Neuronal stem cell (in vitro differentiated cells): ENCODE results near the gene TRIM38.
A peak's percentile ranks its signal among the peaks of the same experiment; 100 is the strongest.
"Not testable (repeated sequence)": the region's sequence is repeated elsewhere in the genome, so short reads cannot be mapped to it uniquely, and the experiment has no call there.

Source experiments
- DNase-seq: peaks from one replicate; pipeline ENCODE4 v3.0.0-alpha.2; 2013; ENCODE audit warnings: low spot score
- H2AFZ ChIP-seq: one replicate; pipeline ENCODE4 v1.6.1; 2013; ENCODE audit warnings: mild to moderate bottlenecking, low read length, inconsistent platforms
- H2AK5ac ChIP-seq: 2 replicates; pipeline ENCODE4 v1.6.1; 2013; ENCODE audit warnings: low read depth, mild to moderate bottlenecking, inconsistent platforms, low read length, moderate library complexity, mixed read lengths
- H2BK120ac ChIP-seq: 2 replicates; pipeline ENCODE4 v1.6.1; 2013; ENCODE audit warnings: low read depth, mild to moderate bottlenecking, inconsistent platforms, low read length, moderate library complexity, mixed read lengths
- H2BK12ac ChIP-seq: one replicate; pipeline ENCODE4 v1.6.1; 2013; ENCODE audit warnings: low read length, inconsistent platforms
- H2BK15ac ChIP-seq: 2 replicates; pipeline ENCODE4 v1.6.1; 2013; ENCODE audit warnings: mild to moderate bottlenecking, low read length, inconsistent platforms, mixed read lengths
- H2BK5ac ChIP-seq: one replicate; pipeline ENCODE4 v1.6.1; 2013; ENCODE audit warnings: inconsistent platforms, mild to moderate bottlenecking, low read length, moderate library complexity
- H3K14ac ChIP-seq: one replicate; pipeline ENCODE4 v1.6.1; 2013; ENCODE audit warnings: low read length, inconsistent platforms
- H3K18ac ChIP-seq: 2 replicates; pipeline ENCODE4 v1.6.1; 2013; ENCODE audit warnings: low read length, inconsistent platforms
- H3K23ac ChIP-seq: 2 replicates; pipeline ENCODE4 v1.6.1; 2013; ENCODE audit warnings: low read depth, mild to moderate bottlenecking, mixed read lengths, low read length, inconsistent platforms; ENCODE audit not compliant: poor library complexity
- H3K27ac ChIP-seq: replicated peaks from 3 replicates; pipeline ENCODE4 v1.5.1; 2013; ENCODE audit warnings: low read length, inconsistent platforms
- H3K27me3 ChIP-seq, 3 experiments: 2 replicates each; pipeline ENCODE4 v1.6.1; 2013; ENCODE audit warnings: low read length in 3 of 3, mild to moderate bottlenecking in 2 of 3, inconsistent platforms in 1 of 3, low read depth in 1 of 3, mixed read lengths in 1 of 3, moderate library complexity in 1 of 3; ENCODE audit not compliant: control insufficient read depth in 3 of 3, insufficient read depth in 3 of 3
- H3K36me3 ChIP-seq, 2 donors: replicated peaks in 1 of 2; 2 replicates each; pipeline ENCODE4 v1.6.1; 2013; ENCODE audit warnings: low read length in 2 of 2; ENCODE audit not compliant: control insufficient read depth in 2 of 2, insufficient read depth in 2 of 2
- H3K4ac ChIP-seq: 2 replicates; pipeline ENCODE4 v1.6.1; 2013; ENCODE audit warnings: inconsistent platforms, mild to moderate bottlenecking, low read length, moderate library complexity
- H3K4me1 ChIP-seq, 2 donors: 1 replicate in 1 of 2; 2 replicates in 1 of 2; pipeline ENCODE4 v1.6.1; 2013; ENCODE audit warnings: low read length in 2 of 2, low read depth in 1 of 2; ENCODE audit not compliant: control insufficient read depth in 2 of 2, insufficient read depth in 1 of 2
- H3K4me2 ChIP-seq: one replicate; pipeline ENCODE4 v1.6.1; 2013; ENCODE audit warnings: mild to moderate bottlenecking, low read length, inconsistent platforms; ENCODE audit not compliant: insufficient read depth, poor library complexity, severe bottlenecking
- H3K4me3 ChIP-seq, 2 donors: 2 replicates each; pipeline ENCODE4 v1.5.1; 2013; ENCODE audit warnings: low read length in 2 of 2, mild to moderate bottlenecking in 2 of 2, inconsistent platforms in 1 of 2, moderate library complexity in 1 of 2
- H3K79me1 ChIP-seq: one replicate; pipeline ENCODE4 v1.6.1; 2013; ENCODE audit warnings: low read depth, mild to moderate bottlenecking, inconsistent platforms, low read length, moderate library complexity
- H3K9ac ChIP-seq: one replicate; pipeline ENCODE4 v1.6.1; 2013; ENCODE audit warnings: mild to moderate bottlenecking, low read depth, low read length, inconsistent platforms; ENCODE audit not compliant: poor library complexity
- H3K9me3 ChIP-seq, 2 donors: replicated peaks in 1 of 2; 2 replicates each; pipeline versions ENCODE3 to v1.6.1; 2013; ENCODE audit warnings: low read length in 2 of 2, mild to moderate bottlenecking in 2 of 2, inconsistent platforms in 1 of 2, low read depth in 1 of 2, mixed read lengths in 1 of 2, moderate library complexity in 1 of 2; ENCODE audit not compliant: control insufficient read depth in 2 of 2, insufficient read depth in 1 of 2
- H4K8ac ChIP-seq: one replicate; pipeline ENCODE4 v1.6.1; 2013; ENCODE audit warnings: low read depth, mild to moderate bottlenecking, inconsistent platforms, low read length, moderate library complexity
- H4K91ac ChIP-seq: one replicate; pipeline ENCODE4 v1.6.1; 2013; ENCODE audit warnings: low read length, low read depth, mild to moderate bottlenecking, inconsistent platforms; ENCODE audit not compliant: poor library complexity
- WGBS, 2 donors: extraction: QIAGEN DNeasy Blood & Tissue Kit; methylation state at CpG; one replicate each; pipeline ENCODE4 v1.1.7; 2013; ENCODE audit warnings: missing lambda C conversion rate in 2 of 2, mixed read lengths in 1 of 2; ENCODE audit not compliant: insufficient read length in 2 of 2, insufficient replicate concordance in 1 of 2; ENCODE audit errors: extremely low coverage in 2 of 2; 5-methylcytosine and 5-hydroxymethylcytosine counted together

TRIM38 gene

GRCh38 chr6:25998379-25998778 lies 35.8 kb downstream of the TRIM38 start:
- Histone ChIP-seq H3K9ac (no peak overlapping the region), H2AFZ (no peak overlapping the region), H3K4me3 (no peak overlapping the region), H3K36me3 (no peaks in the 10 kb centered on the region), H3K23ac (no peak overlapping the region), H3K9me3 (no peaks in the 10 kb centered on the region), H2AK5ac (no peak overlapping the region), H3K27ac (no peak overlapping the region), H3K18ac (peak overlapping the region; percentile 16), H2BK15ac (no peak overlapping the region), H2BK120ac (no peak overlapping the region), H3K4me1 (peaks cover 0 to 6% of the 10 kb centered on the region in 2 donors), H3K27me3 (no peaks in the 10 kb centered on the region), H3K4me2 (no peak overlapping the region), H4K91ac (no peak overlapping the region), H3K4ac (no peak overlapping the region), H3K14ac (no peak overlapping the region), H4K8ac (no peak overlapping the region), H2BK12ac (no peak overlapping the region), H3K79me1 (no peaks in the 10 kb centered on the region), H2BK5ac (no peak overlapping the region)
- DNase-seq = no peak

GRCh38 chr6:25999225-25999624 lies 36.6 kb downstream of the TRIM38 start:
- H3K9me3 ChIP-seq, H4K8ac ChIP-seq, H2BK12ac ChIP-seq, H3K4me1 ChIP-seq, H2BK15ac ChIP-seq, H3K79me1 ChIP-seq, DNase-seq, H2BK120ac ChIP-seq, H3K27me3 ChIP-seq, H3K4ac ChIP-seq, H2BK5ac ChIP-seq, H3K4me2 ChIP-seq, H3K18ac ChIP-seq, H3K14ac ChIP-seq, H2AK5ac ChIP-seq, H3K23ac ChIP-seq, H4K91ac ChIP-seq, H3K4me3 ChIP-seq, H3K36me3 ChIP-seq, H3K9ac ChIP-seq: not testable (repeated sequence)
- no CpG with 5 or more reads among the region's 2 CpGs for WGBS, 2 donors
- Histone ChIP-seq H2AFZ (peak overlapping the region; percentile 59), H3K27ac (peak overlapping the region; percentile 7)

GRCh38 chr6:26000366-26001144 lies 38.0 kb downstream of the TRIM38 start:
- Histone ChIP-seq H3K79me1 (no peaks in the 10 kb centered on the region), H2BK5ac (no peak overlapping the region)
- whole genome bisulfite sequencing, 2 donors = no CpG with 5 or more reads among the region's 9 CpGs

GRCh38 chr6:26003102-26003694 lies 40.6 kb downstream of the TRIM38 start:
- no peaks in the 10 kb centered on the region for H3K36me3 ChIP-seq
- H3K79me1 ChIP-seq = no peaks in the 10 kb centered on the region
- no peak overlapping the region for H3K23ac ChIP-seq
- no peak overlapping the region for H3K4me2 ChIP-seq
- no peak overlapping the region for H3K9ac ChIP-seq
- WGBS, 2 donors = no CpG with 5 or more reads among the region's 3 CpGs
- H2AK5ac ChIP-seq = no peak overlapping the region
- no peaks in the 10 kb centered on the region for H3K27me3 ChIP-seq
- no peak overlapping the region for H4K8ac ChIP-seq
- no peak overlapping the region for H3K4ac ChIP-seq
- no peak overlapping the region for H2BK120ac ChIP-seq
- H2BK15ac ChIP-seq = no peak overlapping the region
- no peak overlapping the region for H2BK12ac ChIP-seq
- H3K4me3 ChIP-seq = no peak overlapping the region
- DNase-seq = no peak
- no peaks in the 10 kb centered on the region for H3K9me3 ChIP-seq
- H2AFZ ChIP-seq = no peak overlapping the region
- no peak overlapping the region for H2BK5ac ChIP-seq
- no peak overlapping the region for H3K27ac ChIP-seq
- no peak overlapping the region for H3K18ac ChIP-seq
- no peak overlapping the region for H3K14ac ChIP-seq
- peaks cover 0 to 6% of the 10 kb centered on the region in 2 donors for H3K4me1 ChIP-seq
- no peak overlapping the region for H4K91ac ChIP-seq

More at GRCh38 chr6:26000366-26001144, 38.0 kb downstream of the TRIM38 start:
- Histone ChIP-seq H3K36me3 (no peaks in the 10 kb centered on the region), H4K91ac (no peak overlapping the region), H3K18ac (no peak overlapping the region), H3K9ac (no peak overlapping the region), H3K4ac (no peak overlapping the region), H3K4me1 (peaks cover 0 to 6% of the 10 kb centered on the region in 2 donors), H3K4me3 (no peak overlapping the region), H2AK5ac (no peak overlapping the region), H3K23ac (no peak overlapping the region), H2AFZ (no peak overlapping the region), H2BK12ac (peak overlapping the region; percentile 50), H3K4me2 (no peak overlapping the region), H4K8ac (no peak overlapping the region), H2BK120ac (no peak overlapping the region), H3K27me3 (no peaks in the 10 kb centered on the region), H3K14ac (no peak overlapping the region), H2BK15ac (no peak overlapping the region), H3K27ac (no peak overlapping the region), H3K9me3 (no peaks in the 10 kb centered on the region)
- no peak for DNase-seq
